Calu3 (cell line): ENCODE data around the gene MYLK. TPM values are rescaled to one million over a fixed set of nuclear protein-coding genes. Genes with fewer than 3 reads are reported as not detected.
"Not testable (repeated sequence)": the region's sequence is repeated elsewhere in the genome, so short reads cannot be mapped to it uniquely, and the experiment has no call there.

ENCODE experiments used
- BruUV-seq: library from RNA; stranded (reverse); fragments of 400-500 nt; replicated peaks from 2 replicates; lab custom pipeline; 2021; lab: Mats Ljungman, UMichigan
- CTCF ChIA-PET: fragments of 300-600 bp; sonication (Branson Sonifier 250); formaldehyde crosslinking; loops from one replicate; lab custom pipeline; 2022; ENCODE audit warnings: antibody characterized with exemption; lab: Charles Lee
- DNase-seq: peaks from one replicate; pipeline ENCODE4 v3.0.0; 2022
- H3K27ac Mint-ChIP-seq: one replicate; pipeline ENCODE4 v1.8.0; 2022; ENCODE audit warnings: mixed read lengths; ENCODE audit not compliant: unreplicated experiment
- H3K27me3 Mint-ChIP-seq: one replicate; pipeline ENCODE4 v1.8.0; 2022; ENCODE audit warnings: mixed read lengths; ENCODE audit not compliant: unreplicated experiment
- H3K36me3 Mint-ChIP-seq: one replicate; pipeline ENCODE4 v1.8.0; 2022; ENCODE audit warnings: mild to moderate bottlenecking, moderate library complexity, mixed read lengths; ENCODE audit not compliant: insufficient read depth, unreplicated experiment
- H3K4me1 Mint-ChIP-seq: one replicate; pipeline ENCODE4 v1.8.0; 2022; ENCODE audit warnings: mild to moderate bottlenecking, low read depth, mixed read lengths; ENCODE audit not compliant: unreplicated experiment
- H3K4me3 Mint-ChIP-seq: one replicate; pipeline ENCODE4 v1.8.0; 2022; ENCODE audit warnings: mild to moderate bottlenecking, low read depth, moderate library complexity, mixed read lengths; ENCODE audit not compliant: unreplicated experiment
- H3K9me3 Mint-ChIP-seq: one replicate; pipeline ENCODE4 v1.8.0; 2022; ENCODE audit warnings: low read depth, mixed read lengths; ENCODE audit not compliant: unreplicated experiment
- intact Hi-C: fragments of 100-400 bp; cut with micrococcal nuclease; formaldehyde crosslinking; loops from one replicate; pipeline ENCODE4 v1.10.0; 2022; ENCODE audit not compliant: unreplicated experiment
- total RNA-seq: library from RNA; stranded (reverse); gene quantifications from 2 replicates; pipeline ENCODE4 v1.2.3, GENCODE V29; 2022
- TF ChIP-seq, protein P1 (sequence below): fragments of 200-600 bp; IDR thresholded peaks from one replicate; pipeline ENCODE4 v1.8.0; 2022; ENCODE audit warnings: antibody characterized with exemption; ENCODE audit not compliant: unreplicated experiment

MYLK gene
- total RNA-seq, 1 experiment from 2014 or later = 10.7 TPM

- TF ChIP-seq, protein P1, sequence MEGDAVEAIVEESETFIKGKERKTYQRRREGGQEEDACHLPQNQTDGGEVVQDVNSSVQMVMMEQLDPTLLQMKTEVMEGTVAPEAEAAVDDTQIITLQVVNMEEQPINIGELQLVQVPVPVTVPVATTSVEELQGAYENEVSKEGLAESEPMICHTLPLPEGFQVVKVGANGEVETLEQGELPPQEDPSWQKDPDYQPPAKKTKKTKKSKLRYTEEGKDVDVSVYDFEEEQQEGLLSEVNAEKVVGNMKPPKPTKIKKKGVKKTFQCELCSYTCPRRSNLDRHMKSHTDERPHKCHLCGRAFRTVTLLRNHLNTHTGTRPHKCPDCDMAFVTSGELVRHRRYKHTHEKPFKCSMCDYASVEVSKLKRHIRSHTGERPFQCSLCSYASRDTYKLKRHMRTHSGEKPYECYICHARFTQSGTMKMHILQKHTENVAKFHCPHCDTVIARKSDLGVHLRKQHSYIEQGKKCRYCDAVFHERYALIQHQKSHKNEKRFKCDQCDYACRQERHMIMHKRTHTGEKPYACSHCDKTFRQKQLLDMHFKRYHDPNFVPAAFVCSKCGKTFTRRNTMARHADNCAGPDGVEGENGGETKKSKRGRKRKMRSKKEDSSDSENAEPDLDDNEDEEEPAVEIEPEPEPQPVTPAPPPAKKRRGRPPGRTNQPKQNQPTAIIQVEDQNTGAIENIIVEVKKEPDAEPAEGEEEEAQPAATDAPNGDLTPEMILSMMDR = no peak
Observed at GRCh38 chr3:123722456-123722855, 161.7 kb downstream of the MYLK start.

DNA sequence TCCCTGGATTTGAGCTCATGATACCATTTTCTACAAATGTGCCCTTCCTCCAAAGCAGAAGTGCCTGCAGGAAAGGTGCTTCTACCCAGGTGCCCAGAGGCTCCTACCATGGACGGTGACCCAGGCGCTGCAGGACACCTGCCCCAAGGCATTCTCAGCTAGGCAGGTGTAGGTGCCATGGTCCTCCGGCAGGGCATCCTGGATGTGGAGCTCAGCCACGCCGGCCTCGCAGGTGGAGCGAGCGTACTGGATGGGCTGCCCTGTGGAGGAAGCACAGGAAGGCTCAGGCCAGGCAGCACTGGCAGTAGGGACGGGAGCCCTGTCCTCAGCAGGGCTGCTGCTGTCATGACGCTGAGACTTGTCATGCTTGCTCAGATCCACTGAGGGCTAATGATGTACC lies 162.1 kb downstream of the MYLK start:
- no peaks in the 10 kb centered on the region for H3K4me1 Mint-ChIP-seq
- H3K9me3 Mint-ChIP-seq = no peaks in the 10 kb centered on the region
- TF ChIP-seq, protein P1 = no peak
- no TSS peak for BruUV-seq
- H3K36me3 Mint-ChIP-seq = no peaks in the 10 kb centered on the region
- H3K27ac Mint-ChIP-seq = no peak overlapping the region
- no peak for DNase-seq
- no peaks in the 10 kb centered on the region for H3K27me3 Mint-ChIP-seq
- H3K4me3 Mint-ChIP-seq = no peak overlapping the region
- intact Hi-C loops = loop anchor here (2.0 kb wide), 1 partner anchor 69 kb away; no protein-coding TSS in a partner anchor
- CTCF ChIA-PET = no interaction called here

More at GRCh38 chr3:123722456-123722855, 161.7 kb downstream of the MYLK start:
- DNase-seq = no peak
- H3K27ac Mint-ChIP-seq = no peak overlapping the region
- no peaks in the 10 kb centered on the region for H3K4me1 Mint-ChIP-seq
- CTCF ChIA-PET = no interaction called here
- no TSS peak for BruUV-seq
- H3K4me3 Mint-ChIP-seq = no peak overlapping the region
- H3K36me3 Mint-ChIP-seq = no peaks in the 10 kb centered on the region
- no peaks in the 10 kb centered on the region for H3K27me3 Mint-ChIP-seq
- no peaks in the 10 kb centered on the region for H3K9me3 Mint-ChIP-seq
- intact Hi-C loops = loop anchor here (2.0 kb wide), 1 partner anchor 70 kb away; no protein-coding TSS in a partner anchor

DNA sequence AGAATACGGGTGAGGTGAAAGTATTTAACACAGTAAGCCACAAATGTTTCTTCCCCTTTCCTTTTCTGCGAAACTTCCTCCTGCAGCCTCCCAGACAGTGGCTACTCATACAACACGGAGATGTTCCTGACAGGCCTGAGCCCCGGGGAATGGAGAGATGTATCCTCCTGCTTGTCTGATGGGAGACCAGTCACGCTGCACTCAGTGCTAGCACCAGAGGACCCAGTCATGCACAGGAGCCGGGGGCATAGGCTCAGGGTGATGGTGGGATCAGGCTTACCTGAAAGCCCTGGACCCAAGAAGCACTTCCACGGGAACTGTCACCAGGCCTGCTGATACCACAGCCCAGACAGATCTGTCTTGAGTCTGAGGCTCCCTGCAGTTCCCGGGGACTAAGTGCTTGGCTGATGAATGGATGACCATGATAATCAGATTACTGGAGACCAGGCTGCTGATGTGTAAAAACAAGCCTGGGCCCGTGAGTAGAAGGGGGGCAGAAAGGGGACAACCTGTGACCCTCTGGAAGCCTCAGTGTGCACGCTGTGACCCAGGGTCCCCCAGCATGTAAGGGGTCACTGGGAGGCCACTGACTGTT lies 162.9 kb downstream of the MYLK start:
- H3K4me3 Mint-ChIP-seq, H3K27me3 Mint-ChIP-seq, BruUV-seq, H3K4me1 Mint-ChIP-seq, H3K9me3 Mint-ChIP-seq, intact Hi-C loops, H3K27ac Mint-ChIP-seq, H3K36me3 Mint-ChIP-seq, DNase-seq: not testable (repeated sequence)
- CTCF ChIA-PET = interaction anchor here (0.9 kb wide), 1 partner anchor 11 kb away, joined by 3 read pairs; no protein-coding TSS in a partner anchor

GRCh38 chr3:123720638-123721037 lies 163.5 kb downstream of the MYLK start:
- CTCF ChIA-PET = interaction anchor here (0.9 kb wide), 1 partner anchor 12 kb away, joined by 3 read pairs; no protein-coding TSS in a partner anchor

More at GRCh38 chr3:123720638-123721037, 163.5 kb downstream of the MYLK start:
- intact Hi-C loops = no loop called here
- H3K4me1 Mint-ChIP-seq = no peaks in the 10 kb centered on the region
- H3K27ac Mint-ChIP-seq = no peak overlapping the region
- no peaks in the 10 kb centered on the region for H3K9me3 Mint-ChIP-seq
- TF ChIP-seq, protein P1 = no peak
- DNase-seq = no peak
- no peaks in the 10 kb centered on the region for H3K36me3 Mint-ChIP-seq
- H3K4me3 Mint-ChIP-seq = no peak overlapping the region
- no peaks in the 10 kb centered on the region for H3K27me3 Mint-ChIP-seq
- no TSS peak for BruUV-seq
